Embryonic facial prominence (tissue), 1 donor: ENCODE measurements around the gene ELMO2.

ENCODE experiments used
- DNase-seq: peaks from one replicate; pipeline ENCODE4 v3.0.0-alpha.2; 2016; ENCODE audit errors: extremely low spot score

ELMO2 gene

DNA sequence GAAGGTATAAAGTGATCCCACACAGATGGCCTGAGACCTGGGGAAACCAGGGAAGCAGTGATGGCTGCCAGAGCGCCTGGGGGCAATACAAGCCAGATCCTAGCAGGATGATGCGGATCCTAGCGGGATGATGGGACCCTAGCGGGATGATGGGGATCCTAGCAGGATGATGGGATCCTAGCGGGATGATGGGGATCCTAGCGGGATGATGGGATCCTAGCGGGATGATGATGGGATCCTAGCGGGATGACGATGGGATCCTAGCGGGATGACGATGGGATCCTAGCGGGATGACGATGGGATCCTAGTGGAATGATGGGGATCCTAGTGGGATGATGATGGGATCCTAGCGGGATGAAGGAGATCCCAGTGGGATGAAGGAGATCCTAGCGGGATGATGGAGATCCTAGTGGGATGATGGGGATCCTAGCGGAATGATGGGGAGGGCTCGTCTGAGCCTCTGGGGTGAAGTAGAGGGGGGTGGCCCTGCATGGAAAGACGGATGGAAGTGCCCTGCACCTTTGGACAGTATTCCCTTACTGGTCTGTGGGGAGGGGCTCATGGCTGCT is 54.0 kb downstream of the ELMO2 start:
- DNase-seq, result no peak

GRCh38 chr20:46351357-46352058 is 54.9 kb downstream of the ELMO2 start:
- no peak for DNase-seq

DNA sequence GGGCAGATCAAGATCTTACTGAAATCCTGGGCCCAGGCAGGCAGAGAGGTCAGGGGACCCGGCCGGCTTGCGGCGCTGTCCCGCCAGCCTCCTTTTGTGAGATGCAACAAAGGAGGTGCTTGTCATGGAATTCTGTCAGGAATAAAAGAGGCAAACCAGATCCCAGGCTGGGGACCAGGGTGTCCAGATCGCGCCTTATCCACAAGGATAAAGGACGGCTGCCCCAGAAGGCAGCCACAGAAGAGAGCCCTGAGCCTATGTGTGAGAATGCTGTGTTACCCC is 55.5 kb downstream of the ELMO2 start:
- DNase-seq, result no peak

DNA sequence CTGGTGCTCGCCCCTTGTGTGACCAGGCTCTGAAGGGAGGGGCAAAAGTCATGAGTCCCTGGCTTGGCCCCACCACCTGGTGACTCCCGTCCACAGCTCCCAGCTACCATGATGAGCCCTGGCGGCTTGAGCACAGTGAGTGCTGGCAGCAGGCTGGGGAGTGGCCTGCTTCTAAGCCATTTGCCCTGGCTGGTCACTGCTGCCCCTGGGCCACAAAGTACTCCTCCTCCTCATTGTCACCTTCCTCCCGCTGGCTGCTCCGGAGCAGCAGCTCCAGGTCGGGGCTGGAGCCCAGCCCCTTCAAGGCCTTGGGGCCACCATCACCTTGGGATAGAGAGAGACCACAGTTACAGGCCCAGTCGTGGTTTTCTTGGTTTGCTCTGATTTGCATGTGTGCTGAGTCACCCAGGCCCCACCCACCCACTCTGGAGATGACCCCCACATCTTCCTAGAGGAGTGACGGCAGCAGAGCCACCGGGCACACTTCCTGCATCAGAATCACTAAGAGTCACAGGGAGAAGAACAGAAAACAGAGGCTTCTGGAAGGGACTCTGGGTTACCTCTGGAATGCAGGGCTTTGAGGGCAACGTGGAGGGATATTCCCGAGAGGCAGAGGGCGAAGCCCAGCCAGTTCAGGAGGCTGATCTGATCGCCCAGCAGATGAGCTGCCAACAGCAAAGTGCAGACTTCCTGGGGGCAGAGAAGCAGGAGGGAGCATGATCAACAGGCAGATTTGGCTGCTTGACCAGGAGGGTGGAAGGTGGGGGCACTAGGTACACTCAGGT is 56.0 kb downstream of the ELMO2 start:
- no peak for DNase-seq

DNA sequence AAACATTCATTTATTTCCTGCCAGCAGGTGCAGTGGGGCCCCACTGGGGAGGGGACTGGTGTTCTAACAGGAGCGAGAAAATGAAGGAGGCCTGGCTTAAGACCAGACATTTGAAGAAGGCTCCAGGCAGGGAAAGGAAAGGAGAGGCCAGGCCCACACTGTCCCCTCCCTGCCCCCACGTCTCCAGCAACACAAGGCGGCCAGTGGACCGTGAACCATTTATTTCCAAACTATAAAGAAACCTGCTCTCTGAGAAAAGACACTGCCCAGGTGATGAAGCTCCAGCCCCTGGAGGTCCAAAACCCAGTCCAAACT is 56.7 kb downstream of the ELMO2 start:
- DNase-seq, result no peak

GRCh38 chr20:46349035-46349741 is 57.2 kb downstream of the ELMO2 start:
- DNase-seq, result no peak

- DNase-seq, result no peak
These were observed 58.3 kb downstream of the ELMO2 start for GRCh38 chr20:46347841-46348803.

- no peak for DNase-seq
These were observed 59.6 kb downstream of the ELMO2 start for GRCh38 chr20:46346770-46347169.

DNA sequence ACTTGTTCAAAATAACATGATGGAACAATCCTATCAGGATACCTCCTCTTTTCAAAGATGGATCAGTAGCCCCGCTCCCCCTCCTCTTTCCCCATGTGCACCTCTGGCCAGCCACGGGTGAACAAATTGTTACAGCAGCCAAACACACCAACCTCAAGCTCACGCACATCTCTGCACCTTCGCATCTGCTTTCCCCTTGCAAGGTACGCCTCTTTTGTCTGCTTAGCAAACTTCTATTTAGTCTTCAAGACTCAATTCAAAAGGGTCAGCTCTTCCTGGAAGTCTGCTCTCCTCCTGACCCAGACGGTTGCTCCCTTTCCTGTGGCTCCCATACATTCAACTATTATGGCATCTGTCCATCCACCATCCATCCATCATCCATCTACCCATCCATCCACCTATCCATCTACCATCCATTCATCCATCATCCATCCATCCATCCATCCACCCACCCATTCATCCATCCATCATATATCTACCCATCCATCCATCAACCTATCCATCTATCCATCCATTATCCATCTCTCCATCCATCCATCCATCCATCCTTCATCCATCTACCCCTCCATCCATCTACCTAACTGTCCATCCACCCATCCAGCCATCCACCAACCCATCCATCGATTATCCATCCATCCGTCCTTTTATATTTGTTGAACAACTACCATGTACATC is 61.8 kb downstream of the ELMO2 start:
- no peak for DNase-seq

- DNase-seq, result no peak
These were observed 62.4 kb downstream of the ELMO2 start for GRCh38 chr20:46343975-46344357.

DNA sequence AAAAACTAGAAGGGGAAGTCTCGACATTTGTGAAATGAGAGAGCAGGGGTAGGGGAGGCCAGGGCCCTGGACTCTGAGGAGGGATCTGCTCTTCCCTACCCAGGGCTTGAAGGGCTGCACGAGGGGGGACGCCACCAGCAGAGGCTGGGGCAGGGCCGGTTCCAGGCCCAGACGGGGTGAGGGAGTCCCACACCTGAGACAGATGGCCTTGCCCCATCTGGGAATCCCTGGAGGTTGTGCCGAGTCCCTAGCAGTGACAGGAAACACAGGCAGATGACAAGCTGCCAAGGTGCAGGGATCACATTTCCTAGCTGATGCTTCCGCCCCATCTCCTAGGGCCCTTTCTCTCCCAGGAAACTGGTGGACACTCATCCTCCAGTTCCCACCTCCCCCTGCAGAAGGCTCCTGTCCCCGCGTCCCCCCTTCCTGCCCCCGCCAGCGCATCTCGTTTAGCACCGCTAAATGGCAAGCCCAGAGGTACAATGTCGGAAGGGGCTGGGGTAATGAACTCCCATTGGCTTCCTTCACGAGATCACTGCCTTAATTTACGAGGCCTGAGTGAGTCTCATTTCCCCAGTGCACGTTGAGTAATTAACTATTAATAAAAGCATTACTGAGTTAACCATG is 63.0 kb downstream of the ELMO2 start:
- no peak for DNase-seq

DNA sequence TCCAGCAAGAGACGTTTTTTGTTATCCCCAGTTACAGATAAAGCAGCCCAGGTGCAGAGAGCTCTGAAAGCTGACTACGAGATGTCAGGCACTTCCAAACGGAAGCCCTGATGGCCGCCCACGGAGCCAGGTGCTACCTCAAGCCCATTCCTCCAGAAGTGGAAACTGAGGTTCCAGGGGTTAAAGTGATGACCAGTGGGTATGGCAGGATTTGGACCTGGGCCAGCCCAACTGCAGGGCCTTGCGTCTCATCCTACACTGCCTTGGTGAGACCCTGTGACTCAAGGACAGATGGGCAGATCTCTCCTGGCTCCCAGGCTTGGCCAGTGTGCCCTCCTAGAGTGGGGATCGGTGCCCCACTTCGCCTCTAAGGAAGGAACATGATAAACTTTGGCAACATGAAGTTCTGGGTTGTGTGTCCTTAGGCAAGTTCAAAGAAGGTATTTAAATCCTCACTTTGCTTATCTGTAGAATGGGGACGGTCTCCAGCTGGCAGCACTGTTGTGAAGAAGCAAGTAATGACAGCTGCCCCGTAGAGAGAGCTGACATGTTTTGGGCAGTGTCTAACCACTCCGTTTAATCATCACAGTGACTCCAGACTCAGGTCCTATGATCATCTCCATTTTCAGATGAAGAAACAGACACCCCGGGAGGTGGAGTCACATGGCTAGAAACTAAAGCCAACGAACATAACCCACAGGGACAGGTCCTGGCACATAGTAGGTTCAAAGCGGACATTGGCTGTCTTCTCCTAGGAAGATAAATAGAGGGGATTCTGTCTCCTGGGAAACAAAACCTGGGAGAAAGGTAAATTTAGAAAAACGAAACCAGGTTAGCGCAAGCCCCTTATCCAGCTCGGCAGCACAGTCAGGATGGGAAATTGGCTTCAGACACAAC is 63.7 kb downstream of the ELMO2 start:
- DNase-seq, result no peak

- no peak for DNase-seq
These were observed 64.4 kb downstream of the ELMO2 start for GRCh38 chr20:46342010-46342378.

DNA sequence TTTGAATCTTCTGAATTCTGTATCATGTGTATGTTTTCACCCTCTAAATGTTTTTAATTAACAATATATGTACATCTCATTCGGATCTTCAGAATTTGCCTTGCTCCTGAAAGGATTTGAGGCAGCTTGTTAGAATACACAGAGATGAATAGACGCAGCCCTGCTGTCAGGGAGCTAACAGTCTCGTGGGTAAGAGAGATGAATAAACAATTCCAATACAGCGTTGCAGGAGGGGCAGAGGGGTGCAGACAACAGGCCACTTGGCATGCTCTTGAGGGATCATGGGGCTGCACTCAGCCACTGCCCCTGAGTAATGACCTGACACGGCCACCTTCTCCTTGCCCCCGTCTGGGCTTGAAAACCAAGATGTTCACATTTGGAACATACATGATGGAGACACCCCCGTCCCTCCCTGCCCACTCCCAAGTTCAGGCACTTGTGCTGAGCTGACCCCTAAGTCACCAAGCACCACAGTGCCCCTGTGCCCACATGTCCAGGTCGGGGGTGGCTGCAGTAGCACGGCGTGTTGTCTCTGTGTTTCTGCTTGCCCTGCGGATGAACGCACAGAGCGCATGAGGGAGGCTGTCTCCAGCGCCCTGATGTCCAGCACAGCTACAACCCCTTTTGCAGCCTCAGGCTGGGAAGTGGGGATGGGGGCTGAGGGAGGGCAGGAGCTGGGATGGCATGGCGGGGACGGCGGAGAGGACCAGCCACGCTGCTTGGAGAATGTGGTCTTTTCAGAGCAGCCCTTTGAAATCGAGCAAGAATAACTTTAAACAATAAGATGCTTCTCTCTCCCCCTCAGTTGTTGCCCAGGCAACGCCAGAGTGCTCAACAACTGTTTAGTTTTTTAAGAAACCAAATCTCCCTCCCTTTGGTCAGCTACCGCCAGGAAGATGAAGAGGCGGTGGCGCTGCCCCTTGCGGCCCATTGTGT is 65.1 kb downstream of the ELMO2 start:
- no peak for DNase-seq

GRCh38 chr20:46339037-46339436 is 67.4 kb downstream of the ELMO2 start:
- DNase-seq, result no peak

DNA sequence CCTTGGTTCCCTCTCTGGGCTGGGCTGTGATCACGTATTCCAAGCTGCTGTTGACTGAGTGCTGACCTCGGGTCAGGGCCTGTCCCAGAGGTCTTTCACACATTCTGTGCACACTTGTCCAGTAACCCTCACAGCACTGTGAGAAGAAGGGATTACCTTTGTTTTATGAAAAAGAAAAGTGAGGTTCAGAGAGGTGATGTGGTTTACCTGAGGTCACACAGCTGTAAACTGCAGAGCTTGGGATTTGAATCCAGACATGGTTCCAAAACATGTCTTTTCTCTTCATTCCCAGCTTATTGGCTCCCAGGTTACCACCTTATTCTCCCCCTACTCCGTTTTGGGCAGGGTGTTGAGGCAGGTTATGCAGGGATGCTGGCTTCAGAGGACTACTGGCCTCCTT is 69.7 kb downstream of the ELMO2 start:
- DNase-seq, result no peak

DNA sequence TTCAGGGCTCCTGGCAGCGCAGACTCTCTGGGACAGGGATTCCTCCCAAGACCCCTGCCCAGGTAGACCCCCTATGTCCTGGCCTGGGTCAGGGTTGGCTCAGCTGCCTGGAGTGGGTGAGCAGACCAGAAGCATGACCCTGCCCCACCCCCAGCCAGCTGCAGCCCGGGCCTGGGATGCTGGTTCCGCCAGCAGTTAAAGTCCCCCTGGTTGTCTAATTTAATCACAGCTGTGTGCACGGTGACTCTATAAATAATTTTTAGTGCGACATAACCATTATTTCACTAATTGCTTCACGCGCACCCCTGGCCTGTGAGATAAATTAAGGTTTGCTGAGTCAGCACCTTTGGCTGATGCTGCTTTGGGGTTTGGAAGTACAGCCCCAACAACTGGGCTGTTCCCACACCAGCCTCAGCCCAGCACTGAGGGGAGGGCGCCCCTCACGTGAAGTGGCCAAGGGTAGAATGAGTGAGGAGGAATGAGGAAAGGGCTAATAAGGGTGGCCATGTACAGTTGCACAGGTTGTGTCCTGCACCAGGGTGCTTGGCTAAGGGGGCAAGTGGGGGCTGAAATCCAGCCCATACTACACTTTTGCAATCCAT is 72.0 kb downstream of the ELMO2 start:
- DNase-seq, result no peak
